WTC11 (cell line): Measurements from ENCODE around the gene PSMD3.

ENCODE experiments used
- CTCF ChIP-seq: fragments of 200-600 bp; IDR thresholded peaks from 2 replicates; pipeline ENCODE4 v1.8.0; 2022; ENCODE audit warnings: antibody characterized with exemption
- MLX ChIP-seq: sonication (generic); formaldehyde crosslinking; IDR thresholded peaks from 2 replicates; pipeline ENCODE4 v1.8.1; 2023; ENCODE audit warnings: mild to moderate bottlenecking, missing genetic modification reagents, moderate library complexity
- PRRX2 ChIP-seq: fragments of 250-450 bp; sonication (Bioruptor Pico); IDR thresholded peaks from 2 replicates; pipeline ENCODE4 v1.8.0; 2021; ENCODE audit warnings: mild to moderate bottlenecking

GRCh38 chr17:40034426-40035161 lies 54.0 kb downstream of the PSMD3 start:
- TF ChIP-seq CTCF (no peak), PRRX2 (CRISPR knock-in tag) (no peak), MLX (CRISPR knock-in tag) (no peak)
